Measurements from ENCODE around the gene COBL.

Gene COBL

GRCh38 chr7:51071427-51071826 is 245.2 kb downstream of the COBL start:
- Histone ChIP-seq H3K4me3 (ENCODE audit: insufficient read depth, low read depth, low read length) (no peak overlapping the region), H3K27me3 (ENCODE audit: control insufficient read depth, insufficient read depth, low read length, poor library complexity, severe bottlenecking) (no peaks in the 10 kb centered on the region), H3K36me3 (ENCODE audit: control insufficient read depth, insufficient read depth, low read length) (no peaks in the 10 kb centered on the region), H3K9me3 (ENCODE audit: control insufficient read depth, low read length) (no peaks in the 10 kb centered on the region), H3K27ac (ENCODE audit: insufficient read depth, low read depth, low read length, poor library complexity, severe bottlenecking) (no peak overlapping the region), H3K4me1 (ENCODE audit: control insufficient read depth, insufficient read depth, low read length) (no peaks in the 10 kb centered on the region)
- WGBS, 2 experiments = 96 to 100% methylated on average over 2 of the region's 2 CpGs

GRCh38 chr7:51070151-51070550 is 246.5 kb downstream of the COBL start:
- H3K4me1 ChIP-seq (ENCODE audit: control insufficient read depth, insufficient read depth, low read length) = no peaks in the 10 kb centered on the region
- H3K27me3 ChIP-seq (ENCODE audit: control insufficient read depth, insufficient read depth, low read length, poor library complexity, severe bottlenecking) = no peaks in the 10 kb centered on the region
- H3K9me3 ChIP-seq (ENCODE audit: control insufficient read depth, low read length) = no peaks in the 10 kb centered on the region
- 90 to 97% methylated on average over 2 of the region's 3 CpGs for WGBS, 2 experiments
- H3K4me3 ChIP-seq (ENCODE audit: insufficient read depth, low read depth, low read length) = no peak overlapping the region
- no peak overlapping the region for H3K27ac ChIP-seq (ENCODE audit: insufficient read depth, low read depth, low read length, poor library complexity, severe bottlenecking)
- H3K36me3 ChIP-seq (ENCODE audit: control insufficient read depth, insufficient read depth, low read length) = no peaks in the 10 kb centered on the region

- 95% methylated on average over 2 to 3 of the region's 5 CpGs for WGBS, 2 experiments
- no peaks in the 10 kb centered on the region for H3K27me3 ChIP-seq (ENCODE audit: control insufficient read depth, insufficient read depth, low read length, poor library complexity, severe bottlenecking)
- no peaks in the 10 kb centered on the region for H3K9me3 ChIP-seq (ENCODE audit: control insufficient read depth, low read length)
Observed at GRCh38 chr7:51069411-51070083, 247.1 kb downstream of the COBL start.

GRCh38 chr7:51068401-51068800 is 248.2 kb downstream of the COBL start:
- WGBS, 2 experiments = no CpG with 5 or more reads among the region's 4 CpGs
- Histone ChIP-seq H3K4me1 (ENCODE audit: control insufficient read depth, insufficient read depth, low read length) (no peaks in the 10 kb centered on the region), H3K27me3 (ENCODE audit: control insufficient read depth, insufficient read depth, low read length, poor library complexity, severe bottlenecking) (no peaks in the 10 kb centered on the region), H3K36me3 (ENCODE audit: control insufficient read depth, insufficient read depth, low read length) (no peaks in the 10 kb centered on the region), H3K4me3 (ENCODE audit: insufficient read depth, low read depth, low read length) (no peak overlapping the region), H3K27ac (ENCODE audit: insufficient read depth, low read depth, low read length, poor library complexity, severe bottlenecking) (no peak overlapping the region), H3K9me3 (ENCODE audit: control insufficient read depth, low read length) (no peaks in the 10 kb centered on the region)

More at GRCh38 chr7:51069411-51070083, 247.1 kb downstream of the COBL start:
- no peak overlapping the region for H3K27ac ChIP-seq (ENCODE audit: insufficient read depth, low read depth, low read length, poor library complexity, severe bottlenecking)
- no peak overlapping the region for H3K4me3 ChIP-seq (ENCODE audit: insufficient read depth, low read depth, low read length)
- no peaks in the 10 kb centered on the region for H3K36me3 ChIP-seq (ENCODE audit: control insufficient read depth, insufficient read depth, low read length)
- H3K4me1 ChIP-seq (ENCODE audit: control insufficient read depth, insufficient read depth, low read length) = no peaks in the 10 kb centered on the region

- Histone ChIP-seq H3K4me1 (ENCODE audit: control insufficient read depth, insufficient read depth, low read length) (no peaks in the 10 kb centered on the region), H3K27ac (ENCODE audit: insufficient read depth, low read depth, low read length, poor library complexity, severe bottlenecking) (no peak overlapping the region), H3K36me3 (ENCODE audit: control insufficient read depth, insufficient read depth, low read length) (no peaks in the 10 kb centered on the region), H3K27me3 (ENCODE audit: control insufficient read depth, insufficient read depth, low read length, poor library complexity, severe bottlenecking) (no peaks in the 10 kb centered on the region), H3K9me3 (ENCODE audit: control insufficient read depth, low read length) (no peaks in the 10 kb centered on the region), H3K4me3 (ENCODE audit: insufficient read depth, low read depth, low read length) (no peak overlapping the region)
- 54 to 59% methylated on average over 7 of the region's 7 CpGs for WGBS, 2 experiments
Observed at GRCh38 chr7:51067757-51068156, 248.9 kb downstream of the COBL start.

- Histone ChIP-seq H3K4me3 (ENCODE audit: insufficient read depth, low read depth, low read length) (no peak overlapping the region), H3K27ac (ENCODE audit: insufficient read depth, low read depth, low read length, poor library complexity, severe bottlenecking) (no peak overlapping the region), H3K27me3 (ENCODE audit: control insufficient read depth, insufficient read depth, low read length, poor library complexity, severe bottlenecking) (no peaks in the 10 kb centered on the region), H3K9me3 (ENCODE audit: control insufficient read depth, low read length) (no peaks in the 10 kb centered on the region), H3K36me3 (ENCODE audit: control insufficient read depth, insufficient read depth, low read length) (no peaks in the 10 kb centered on the region), H3K4me1 (ENCODE audit: control insufficient read depth, insufficient read depth, low read length) (no peaks in the 10 kb centered on the region)
Observed at GRCh38 chr7:51067258-51067657, 249.4 kb downstream of the COBL start.

- no peaks in the 10 kb centered on the region for H3K4me1 ChIP-seq (ENCODE audit: control insufficient read depth, insufficient read depth, low read length)
- H3K36me3 ChIP-seq (ENCODE audit: control insufficient read depth, insufficient read depth, low read length) = no peaks in the 10 kb centered on the region
- no peaks in the 10 kb centered on the region for H3K9me3 ChIP-seq (ENCODE audit: control insufficient read depth, low read length)
- H3K27ac ChIP-seq (ENCODE audit: insufficient read depth, low read depth, low read length, poor library complexity, severe bottlenecking) = no peak overlapping the region
- H3K27me3 ChIP-seq (ENCODE audit: control insufficient read depth, insufficient read depth, low read length, poor library complexity, severe bottlenecking) = no peaks in the 10 kb centered on the region
- no peak overlapping the region for H3K4me3 ChIP-seq (ENCODE audit: insufficient read depth, low read depth, low read length)
- 91 to 96% methylated on average over 4 to 5 of the region's 5 CpGs for WGBS, 2 experiments
Observed at GRCh38 chr7:51066405-51066882, 250.2 kb downstream of the COBL start.

GRCh38 chr7:51065766-51066165 is 250.8 kb downstream of the COBL start:
- H3K27me3 ChIP-seq (ENCODE audit: control insufficient read depth, insufficient read depth, low read length, poor library complexity, severe bottlenecking) = no peaks in the 10 kb centered on the region
- no peak overlapping the region for H3K27ac ChIP-seq (ENCODE audit: insufficient read depth, low read depth, low read length, poor library complexity, severe bottlenecking)
- WGBS, 2 experiments = 93 to 96% methylated on average over 6 of the region's 6 CpGs
- no peaks in the 10 kb centered on the region for H3K36me3 ChIP-seq (ENCODE audit: control insufficient read depth, insufficient read depth, low read length)
- H3K4me3 ChIP-seq (ENCODE audit: insufficient read depth, low read depth, low read length) = no peak overlapping the region
- no peaks in the 10 kb centered on the region for H3K9me3 ChIP-seq (ENCODE audit: control insufficient read depth, low read length)
- no peaks in the 10 kb centered on the region for H3K4me1 ChIP-seq (ENCODE audit: control insufficient read depth, insufficient read depth, low read length)

- H3K27ac ChIP-seq (ENCODE audit: insufficient read depth, low read depth, low read length, poor library complexity, severe bottlenecking) = no peak overlapping the region
- H3K27me3 ChIP-seq (ENCODE audit: control insufficient read depth, insufficient read depth, low read length, poor library complexity, severe bottlenecking) = no peaks in the 10 kb centered on the region
- no peaks in the 10 kb centered on the region for H3K36me3 ChIP-seq (ENCODE audit: control insufficient read depth, insufficient read depth, low read length)
- H3K4me1 ChIP-seq (ENCODE audit: control insufficient read depth, insufficient read depth, low read length) = no peaks in the 10 kb centered on the region
- H3K4me3 ChIP-seq (ENCODE audit: insufficient read depth, low read depth, low read length) = no peak overlapping the region
- H3K9me3 ChIP-seq (ENCODE audit: control insufficient read depth, low read length) = no peaks in the 10 kb centered on the region
- WGBS, 2 experiments = 90 to 93% methylated on average over 3 of the region's 3 CpGs
Observed at GRCh38 chr7:51064688-51065087, 251.9 kb downstream of the COBL start.

GRCh38 chr7:51062222-51062987 is 254.2 kb downstream of the COBL start:
- H3K4me3 ChIP-seq (ENCODE audit: insufficient read depth, low read depth, low read length) = no peak overlapping the region
- no peaks in the 10 kb centered on the region for H3K4me1 ChIP-seq (ENCODE audit: control insufficient read depth, insufficient read depth, low read length)
- H3K27ac ChIP-seq (ENCODE audit: insufficient read depth, low read depth, low read length, poor library complexity, severe bottlenecking) = no peak overlapping the region
- 83 to 85% methylated on average over 13 of the region's 13 CpGs for WGBS, 2 experiments
- no peaks in the 10 kb centered on the region for H3K36me3 ChIP-seq (ENCODE audit: control insufficient read depth, insufficient read depth, low read length)
- H3K27me3 ChIP-seq (ENCODE audit: control insufficient read depth, insufficient read depth, low read length, poor library complexity, severe bottlenecking) = no peaks in the 10 kb centered on the region
- H3K9me3 ChIP-seq (ENCODE audit: control insufficient read depth, low read length) = no peaks in the 10 kb centered on the region
